ENCODE measurements around the gene LMO7.

DNA sequence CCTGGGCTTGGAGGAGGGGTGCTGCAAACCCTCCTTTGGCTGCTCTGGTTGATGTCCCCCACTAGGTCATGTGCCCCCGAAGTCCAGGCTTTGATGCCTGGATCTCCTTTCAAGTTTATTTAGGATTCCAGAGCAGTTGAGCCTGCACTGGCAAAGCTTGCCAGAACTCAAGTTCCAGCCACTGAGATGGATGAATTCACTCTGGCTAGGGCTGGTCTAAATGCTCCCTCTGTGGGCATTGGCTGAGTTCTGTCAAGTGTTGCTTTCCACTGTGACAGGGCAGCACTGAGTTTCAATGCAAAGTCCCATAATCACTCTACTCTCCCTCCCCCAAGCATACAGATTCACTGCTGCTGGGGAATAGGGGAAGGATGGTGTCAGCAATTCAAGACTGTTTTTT lies 17.8 kb upstream of the LMO7 start:
- TF ChIP-seq, protein P1, sequence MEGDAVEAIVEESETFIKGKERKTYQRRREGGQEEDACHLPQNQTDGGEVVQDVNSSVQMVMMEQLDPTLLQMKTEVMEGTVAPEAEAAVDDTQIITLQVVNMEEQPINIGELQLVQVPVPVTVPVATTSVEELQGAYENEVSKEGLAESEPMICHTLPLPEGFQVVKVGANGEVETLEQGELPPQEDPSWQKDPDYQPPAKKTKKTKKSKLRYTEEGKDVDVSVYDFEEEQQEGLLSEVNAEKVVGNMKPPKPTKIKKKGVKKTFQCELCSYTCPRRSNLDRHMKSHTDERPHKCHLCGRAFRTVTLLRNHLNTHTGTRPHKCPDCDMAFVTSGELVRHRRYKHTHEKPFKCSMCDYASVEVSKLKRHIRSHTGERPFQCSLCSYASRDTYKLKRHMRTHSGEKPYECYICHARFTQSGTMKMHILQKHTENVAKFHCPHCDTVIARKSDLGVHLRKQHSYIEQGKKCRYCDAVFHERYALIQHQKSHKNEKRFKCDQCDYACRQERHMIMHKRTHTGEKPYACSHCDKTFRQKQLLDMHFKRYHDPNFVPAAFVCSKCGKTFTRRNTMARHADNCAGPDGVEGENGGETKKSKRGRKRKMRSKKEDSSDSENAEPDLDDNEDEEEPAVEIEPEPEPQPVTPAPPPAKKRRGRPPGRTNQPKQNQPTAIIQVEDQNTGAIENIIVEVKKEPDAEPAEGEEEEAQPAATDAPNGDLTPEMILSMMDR (IDR thresholded peaks at IDR 0.05): no peak
- no peak for TF ChIP-seq POLR2AphosphoS5 (IDR thresholded peaks at IDR 0.05; ENCODE audit: low read depth, low read length)
- TF ChIP-seq, protein P2, sequence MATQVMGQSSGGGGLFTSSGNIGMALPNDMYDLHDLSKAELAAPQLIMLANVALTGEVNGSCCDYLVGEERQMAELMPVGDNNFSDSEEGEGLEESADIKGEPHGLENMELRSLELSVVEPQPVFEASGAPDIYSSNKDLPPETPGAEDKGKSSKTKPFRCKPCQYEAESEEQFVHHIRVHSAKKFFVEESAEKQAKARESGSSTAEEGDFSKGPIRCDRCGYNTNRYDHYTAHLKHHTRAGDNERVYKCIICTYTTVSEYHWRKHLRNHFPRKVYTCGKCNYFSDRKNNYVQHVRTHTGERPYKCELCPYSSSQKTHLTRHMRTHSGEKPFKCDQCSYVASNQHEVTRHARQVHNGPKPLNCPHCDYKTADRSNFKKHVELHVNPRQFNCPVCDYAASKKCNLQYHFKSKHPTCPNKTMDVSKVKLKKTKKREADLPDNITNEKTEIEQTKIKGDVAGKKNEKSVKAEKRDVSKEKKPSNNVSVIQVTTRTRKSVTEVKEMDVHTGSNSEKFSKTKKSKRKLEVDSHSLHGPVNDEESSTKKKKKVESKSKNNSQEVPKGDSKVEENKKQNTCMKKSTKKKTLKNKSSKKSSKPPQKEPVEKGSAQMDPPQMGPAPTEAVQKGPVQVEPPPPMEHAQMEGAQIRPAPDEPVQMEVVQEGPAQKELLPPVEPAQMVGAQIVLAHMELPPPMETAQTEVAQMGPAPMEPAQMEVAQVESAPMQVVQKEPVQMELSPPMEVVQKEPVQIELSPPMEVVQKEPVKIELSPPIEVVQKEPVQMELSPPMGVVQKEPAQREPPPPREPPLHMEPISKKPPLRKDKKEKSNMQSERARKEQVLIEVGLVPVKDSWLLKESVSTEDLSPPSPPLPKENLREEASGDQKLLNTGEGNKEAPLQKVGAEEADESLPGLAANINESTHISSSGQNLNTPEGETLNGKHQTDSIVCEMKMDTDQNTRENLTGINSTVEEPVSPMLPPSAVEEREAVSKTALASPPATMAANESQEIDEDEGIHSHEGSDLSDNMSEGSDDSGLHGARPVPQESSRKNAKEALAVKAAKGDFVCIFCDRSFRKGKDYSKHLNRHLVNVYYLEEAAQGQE (IDR thresholded peaks at IDR 0.05; ENCODE audit: insufficient read depth in 1 of 2, low read depth in 2 of 2, low read length in 1 of 2): no peak
- no peak for TF ChIP-seq SIN3A (IDR thresholded peaks at IDR 0.05; ENCODE audit: borderline replicate concordance, insufficient read depth, low read depth, low read length)

Data from Panc1 (cell line).